CD14-positive monocyte (primary cell): ENCODE measurements around the gene KIF16B. TPM values are rescaled to one million over a fixed set of nuclear protein-coding genes. Genes with fewer than 3 reads are reported as not detected.
A peak's percentile ranks its signal among the peaks of the same experiment; 100 is the strongest.

Source experiments
- DNase-seq, 3 donors: peaks; one replicate each; pipeline ENCODE4 v3.0.0-alpha.2; 2011 to 2022
- H2AFZ ChIP-seq: 2 replicates; pipeline ENCODE4 v1.6.0; 2012; ENCODE audit warnings: mild to moderate bottlenecking, low read depth, low read length, inconsistent platforms; ENCODE audit not compliant: insufficient read depth, poor library complexity, severe bottlenecking
- H3K27ac ChIP-seq, 2 donors: 1 replicate in 1 of 2; 2 replicates in 1 of 2; pipeline ENCODE4 v1.5.1; 2012 to 2013; ENCODE audit warnings: low read length in 2 of 2, control low read depth in 1 of 2, inconsistent platforms in 1 of 2, low read depth in 1 of 2, mild to moderate bottlenecking in 1 of 2
- H3K27me3 ChIP-seq, 2 donors: one replicate each; pipeline versions ENCODE4 v1.6.0 to v1.6.1; 2011 to 2013; ENCODE audit warnings: low read length in 2 of 2; ENCODE audit not compliant: control insufficient read depth in 2 of 2, insufficient read depth in 2 of 2
- H3K36me3 ChIP-seq, 2 donors: replicated peaks in 1 of 2; 1 replicate in 1 of 2; 2 replicates in 1 of 2; pipeline versions ENCODE4 v1.5.1 to v1.6.1; 2012 to 2013; ENCODE audit warnings: low read length in 2 of 2, control low read depth in 1 of 2, inconsistent platforms in 1 of 2, mild to moderate bottlenecking in 1 of 2; ENCODE audit not compliant: insufficient read depth in 2 of 2, control insufficient read depth in 1 of 2
- H3K4me1 ChIP-seq, 2 donors: 1 replicate in 1 of 2; 2 replicates in 1 of 2; pipeline versions ENCODE4 v1.5.1 to v1.6.1; 2012 to 2013; ENCODE audit warnings: low read length in 2 of 2, control low read depth in 1 of 2, inconsistent platforms in 1 of 2, mild to moderate bottlenecking in 1 of 2, moderate library complexity in 1 of 2; ENCODE audit not compliant: insufficient read depth in 2 of 2, control insufficient read depth in 1 of 2
- H3K4me2 ChIP-seq: replicated peaks from 2 replicates; pipeline ENCODE3; 2012; ENCODE audit warnings: low read length, moderate library complexity, mild to moderate bottlenecking; ENCODE audit not compliant: poor library complexity, severe bottlenecking; ENCODE audit errors: extremely low read depth
- H3K4me3 ChIP-seq, 3 experiments: fragments of 200-600 bp in 1 of 3; sonication (generic) in 1 of 3; replicated peaks in 1 of 3; 1 replicate in 2 of 3; 2 replicates in 1 of 3; pipeline ENCODE4 v1.5.1; 2011 to 2013; ENCODE audit warnings: low read length in 3 of 3, mild to moderate bottlenecking in 3 of 3, control low read depth in 2 of 3, low read depth in 2 of 3, inconsistent platforms in 1 of 3, moderate library complexity in 1 of 3
- H3K79me2 ChIP-seq: 2 replicates; pipeline ENCODE4 v1.6.0; 2012; ENCODE audit warnings: mild to moderate bottlenecking, control low read depth, inconsistent platforms, low read length, moderate library complexity; ENCODE audit not compliant: insufficient read depth
- H3K9ac ChIP-seq: 2 replicates; pipeline ENCODE4 v1.6.0; 2017; ENCODE audit warnings: low read length, mild to moderate bottlenecking; ENCODE audit not compliant: insufficient read depth, poor library complexity, severe bottlenecking
- H3K9me3 ChIP-seq, 2 donors: replicated peaks in 1 of 2; 1 replicate in 1 of 2; 2 replicates in 1 of 2; pipeline versions ENCODE4 v1.5.1 to v1.6.1; 2012 to 2013; ENCODE audit warnings: low read length in 2 of 2, control low read depth in 1 of 2; ENCODE audit not compliant: control insufficient read depth in 1 of 2, insufficient read depth in 1 of 2
- H4K20me1 ChIP-seq: 2 replicates; pipeline ENCODE4 v1.6.0; 2012; ENCODE audit warnings: mild to moderate bottlenecking, low read length, control low read depth, moderate library complexity; ENCODE audit not compliant: insufficient read depth
- H3K27ac Mint-ChIP-seq, 7 donors: one replicate each; pipeline ENCODE4 v1.8.0; 2020; ENCODE audit warnings: mild to moderate bottlenecking in 7 of 7, mixed read lengths in 7 of 7, moderate library complexity in 6 of 7, inconsistent platforms in 2 of 7
- H3K27me3 Mint-ChIP-seq, 3 donors: one replicate each; pipeline ENCODE4 v1.8.0; 2021 to 2022; ENCODE audit warnings: low read depth in 3 of 3, mild to moderate bottlenecking in 3 of 3, mixed read lengths in 3 of 3, moderate library complexity in 3 of 3, inconsistent platforms in 1 of 3
- H3K36me3 Mint-ChIP-seq, 2 donors: one replicate each; pipeline ENCODE4 v1.8.0; 2020; ENCODE audit warnings: mixed read lengths in 2 of 2, inconsistent platforms in 1 of 2, mild to moderate bottlenecking in 1 of 2
- H3K4me1 Mint-ChIP-seq: one replicate; pipeline ENCODE4 v1.8.0; 2020; ENCODE audit warnings: mild to moderate bottlenecking, mixed read lengths
- H3K4me3 Mint-ChIP-seq, 2 donors: one replicate each; pipeline ENCODE4 v1.8.0; 2020; ENCODE audit warnings: mild to moderate bottlenecking in 2 of 2, mixed read lengths in 2 of 2, moderate library complexity in 1 of 2
- H3K9me3 Mint-ChIP-seq, 7 donors: one replicate each; pipeline ENCODE4 v1.8.0; 2020 to 2022; ENCODE audit warnings: mixed read lengths in 7 of 7, mild to moderate bottlenecking in 6 of 7, moderate library complexity in 6 of 7, inconsistent platforms in 2 of 7
- WGBS: methylation state at CpG from one replicate; pipeline ENCODE4 v1.1.5; 2013; ENCODE audit warnings: missing lambda C conversion rate; ENCODE audit not compliant: insufficient coverage; 5-methylcytosine and 5-hydroxymethylcytosine counted together
- intact Hi-C, 2 donors: fragments of 100-400 bp; cut with micrococcal nuclease; formaldehyde crosslinking; loops; one replicate each; pipeline versions ENCODE4 v1.15.0 to v1.15.1; 2023
- polyA plus RNA-seq, 3 donors: library from polyadenylated mRNA; depleted of rRNA in 1 of 3; unstranded in 2 of 3; stranded (reverse) in 1 of 3; fragments of 300-500 nt in 2 of 3; fragments of >200 nt in 1 of 3; fragmentation: Illumina TruSeq in 2 of 3; gene quantifications; 1 replicate in 2 of 3; 2 replicates in 1 of 3; pipeline ENCODE4 v1.2.3, GENCODE V29; 2012 to 2021
- TF ChIP-seq, protein P1 (sequence below): fragments of 200-600 bp; IDR thresholded peaks from one replicate; pipeline ENCODE4 v1.8.0; 2022; ENCODE audit warnings: antibody characterized with exemption, mild to moderate bottlenecking

The KIF16B gene
- polyA plus RNA-seq, 3 donors: 0.89 to 2.9 (median 2.8) TPM

DNA sequence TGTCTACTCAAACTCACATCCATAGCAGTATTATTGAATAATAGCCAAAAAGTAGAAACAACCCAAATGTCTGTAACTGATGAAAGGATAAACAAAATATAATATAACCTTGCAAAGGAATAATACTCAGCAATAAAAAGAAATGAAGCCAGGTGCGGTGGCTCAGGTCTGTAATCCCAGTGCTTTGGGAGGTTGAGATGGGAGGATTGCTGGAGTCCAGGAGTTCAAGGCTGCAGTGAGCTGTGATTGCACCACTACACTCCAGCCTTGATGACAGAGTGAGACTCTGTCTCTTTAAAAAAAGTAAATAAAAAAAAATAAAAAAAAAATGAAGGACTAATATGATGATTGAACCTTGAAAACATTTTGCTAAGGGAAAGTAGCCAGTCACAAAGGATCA is 22.1 kb upstream of the KIF16B start:
- intact Hi-C loops: no loop called here
- no peak overlapping the region for H3K27ac Mint-ChIP-seq
- no peak for DNase-seq
- Histone ChIP-seq H3K4me3 (no peak overlapping the region), H3K9ac (no peak overlapping the region), H3K27ac (no peak overlapping the region), H3K9me3 (no peaks in the 10 kb centered on the region), H3K4me2 (no peak overlapping the region), H3K27me3 (peaks cover 0 to 5% of the 10 kb centered on the region in 2 donors), H4K20me1 (no peaks in the 10 kb centered on the region), H3K4me1 (no peaks in the 10 kb centered on the region), H3K79me2 (no peaks in the 10 kb centered on the region), H3K36me3 (no peaks in the 10 kb centered on the region), H2AFZ (no peak overlapping the region)
- TF ChIP-seq, protein P1, sequence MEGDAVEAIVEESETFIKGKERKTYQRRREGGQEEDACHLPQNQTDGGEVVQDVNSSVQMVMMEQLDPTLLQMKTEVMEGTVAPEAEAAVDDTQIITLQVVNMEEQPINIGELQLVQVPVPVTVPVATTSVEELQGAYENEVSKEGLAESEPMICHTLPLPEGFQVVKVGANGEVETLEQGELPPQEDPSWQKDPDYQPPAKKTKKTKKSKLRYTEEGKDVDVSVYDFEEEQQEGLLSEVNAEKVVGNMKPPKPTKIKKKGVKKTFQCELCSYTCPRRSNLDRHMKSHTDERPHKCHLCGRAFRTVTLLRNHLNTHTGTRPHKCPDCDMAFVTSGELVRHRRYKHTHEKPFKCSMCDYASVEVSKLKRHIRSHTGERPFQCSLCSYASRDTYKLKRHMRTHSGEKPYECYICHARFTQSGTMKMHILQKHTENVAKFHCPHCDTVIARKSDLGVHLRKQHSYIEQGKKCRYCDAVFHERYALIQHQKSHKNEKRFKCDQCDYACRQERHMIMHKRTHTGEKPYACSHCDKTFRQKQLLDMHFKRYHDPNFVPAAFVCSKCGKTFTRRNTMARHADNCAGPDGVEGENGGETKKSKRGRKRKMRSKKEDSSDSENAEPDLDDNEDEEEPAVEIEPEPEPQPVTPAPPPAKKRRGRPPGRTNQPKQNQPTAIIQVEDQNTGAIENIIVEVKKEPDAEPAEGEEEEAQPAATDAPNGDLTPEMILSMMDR: no peak
- H3K4me3 Mint-ChIP-seq: no peak overlapping the region
- H3K9me3 Mint-ChIP-seq: no peaks in the 10 kb centered on the region
- WGBS: no CpG with 5 or more reads among the region's 1 CpG
- H3K36me3 Mint-ChIP-seq: no peaks in the 10 kb centered on the region
- no peaks in the 10 kb centered on the region for H3K4me1 Mint-ChIP-seq
- peaks cover 6 to 9% (median 6%) of the 10 kb centered on the region in 3 donors for H3K27me3 Mint-ChIP-seq

DNA sequence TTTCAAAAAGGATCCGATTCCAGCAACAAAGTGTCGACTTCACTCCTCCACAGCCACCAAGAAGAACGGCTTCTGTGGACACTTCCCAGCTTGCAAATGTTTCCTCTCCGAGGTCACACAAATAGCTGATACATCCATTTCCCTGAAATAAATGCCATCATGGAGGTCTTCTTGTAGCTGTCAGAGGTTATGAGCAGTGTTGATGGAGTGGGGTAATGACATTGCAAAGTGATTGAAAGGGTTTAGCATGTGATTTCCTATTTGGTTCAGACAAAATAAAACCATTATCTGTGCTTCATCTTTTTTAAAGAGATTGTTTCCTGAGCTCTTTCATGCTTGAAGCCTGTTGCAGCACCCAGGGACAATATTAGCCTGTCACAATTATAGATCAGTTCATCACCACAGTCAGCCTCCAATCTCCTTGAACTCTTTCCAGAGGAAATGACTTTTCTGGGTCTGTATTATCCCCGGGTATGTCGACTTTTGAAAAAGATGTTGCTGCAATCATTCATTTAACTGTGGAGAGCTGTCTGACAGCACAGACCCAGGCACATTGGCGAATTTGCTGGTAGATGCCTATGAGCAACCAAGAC is 16.9 kb upstream of the KIF16B start:
- Histone ChIP-seq H3K36me3 (no peaks in the 10 kb centered on the region), H3K79me2 (no peaks in the 10 kb centered on the region), H3K4me2 (no peak overlapping the region), H4K20me1 (no peaks in the 10 kb centered on the region), H3K4me3 (no peak overlapping the region), H3K9me3 (no peaks in the 10 kb centered on the region), H3K27ac (no peak overlapping the region), H2AFZ (no peak overlapping the region), H3K27me3 (peaks cover 0 to 5% of the 10 kb centered on the region in 2 donors), H3K9ac (no peak overlapping the region), H3K4me1 (no peaks in the 10 kb centered on the region)
- TF ChIP-seq, protein P1: no peak
- WGBS: 83% methylated on average over 1 of the region's 7 CpGs
- peaks cover 4 to 17% (median 4%) of the 10 kb centered on the region in 3 donors for H3K27me3 Mint-ChIP-seq
- no peaks in the 10 kb centered on the region for H3K36me3 Mint-ChIP-seq
- H3K27ac Mint-ChIP-seq: peak overlapping the region in 1 of 7 donors; percentile 15
- H3K9me3 Mint-ChIP-seq: peaks cover 0 to 3% (median 0%) of the 10 kb centered on the region in 7 donors
- H3K4me1 Mint-ChIP-seq: no peaks in the 10 kb centered on the region
- H3K4me3 Mint-ChIP-seq: no peak overlapping the region
- intact Hi-C loops: no loop called here
- DNase-seq: no peak
